ENCODE measurements around the gene CORO2B. TPM values are rescaled to one million over a fixed set of nuclear protein-coding genes. Genes with fewer than 3 reads are reported as not detected.
A peak's percentile ranks its signal among the peaks of the same experiment; 100 is the strongest.
"Not testable (repeated sequence)": the region's sequence is repeated elsewhere in the genome, so short reads cannot be mapped to it uniquely, and the experiment has no call there.

The CORO2B gene
- total RNA-seq, 1 donor from 2014 or later: 0.43 TPM

DNA sequence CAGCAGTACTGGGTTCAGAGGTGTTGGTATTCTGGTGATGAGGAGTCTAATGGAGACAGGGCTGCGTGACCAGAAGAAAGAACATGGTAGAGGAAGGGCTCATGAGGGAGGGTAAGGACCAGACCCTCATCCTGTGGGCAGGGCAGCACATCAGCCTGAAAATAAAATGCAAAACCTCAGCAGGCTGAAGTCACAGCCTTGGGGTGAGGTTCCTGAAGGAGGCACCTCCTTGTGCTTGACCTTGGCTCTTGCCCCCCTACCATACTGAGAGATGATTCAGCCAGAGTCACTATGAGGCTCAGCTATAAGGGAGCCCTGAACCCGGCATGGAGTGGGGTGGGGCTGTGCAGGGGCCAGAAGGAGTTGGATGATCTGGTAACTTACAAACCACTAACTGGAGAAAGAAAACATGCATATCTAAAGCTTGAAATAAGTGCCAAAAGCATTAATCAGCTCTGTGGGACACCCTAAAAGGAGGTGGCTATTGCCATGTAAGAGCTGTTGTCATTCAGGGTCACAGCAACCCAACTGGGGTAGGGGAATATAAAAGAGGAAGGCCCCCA, 60.2 kb downstream of the CORO2B start:
- Mint-ChIP-seq H3K4me3 (ENCODE audit: low read depth) (no peak overlapping the region), H3K36me3 (ENCODE audit: low read depth) (no peaks in the 10 kb centered on the region), H3K9me3 (no peaks in the 10 kb centered on the region), H3K27me3 (ENCODE audit: low read depth) (no peaks in the 10 kb centered on the region), H3K27ac (no peak overlapping the region), H3K4me1 (ENCODE audit: low read depth) (no peaks in the 10 kb centered on the region)
- no peak for DNase-seq (ENCODE audit: low spot score)
- intact Hi-C loops (cut with micrococcal nuclease): no loop called here

DNA sequence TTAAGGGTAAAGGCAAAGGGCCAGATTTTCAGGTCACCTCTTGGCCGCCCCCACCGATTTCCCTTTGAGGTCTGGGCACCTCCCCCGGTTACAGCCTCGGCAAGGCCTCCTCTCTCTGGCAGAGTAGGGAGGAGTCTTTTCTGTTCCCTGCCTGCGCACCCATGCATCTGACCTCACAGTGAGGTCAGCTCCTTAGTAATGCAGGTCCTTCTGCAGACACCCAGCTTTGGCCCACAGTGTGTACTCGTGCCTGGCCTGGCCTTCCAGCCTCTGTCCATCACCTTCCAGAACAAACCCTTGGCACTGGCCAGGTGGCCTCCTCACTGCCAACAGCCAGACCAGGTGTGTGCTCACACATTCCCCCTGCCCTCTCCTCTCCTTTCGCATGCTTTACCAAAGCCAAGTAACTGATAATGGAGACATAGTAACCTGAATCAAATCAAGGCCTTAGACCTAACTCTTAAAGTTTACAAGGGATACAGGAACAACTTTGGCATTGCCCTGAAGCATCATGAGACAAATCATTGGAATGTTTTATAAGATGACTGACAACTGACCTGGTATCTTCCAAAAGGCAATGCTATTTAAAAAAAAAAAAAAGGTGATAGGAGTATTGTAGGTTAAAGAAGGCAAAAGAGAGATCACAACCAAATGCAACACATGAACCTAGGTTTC, 61.3 kb downstream of the CORO2B start:
- no peak overlapping the region for H3K27ac Mint-ChIP-seq
- no peaks in the 10 kb centered on the region for H3K27me3 Mint-ChIP-seq (ENCODE audit: low read depth)
- no peaks in the 10 kb centered on the region for H3K9me3 Mint-ChIP-seq
- no peak overlapping the region for H3K4me3 Mint-ChIP-seq (ENCODE audit: low read depth)
- H3K36me3 Mint-ChIP-seq (ENCODE audit: low read depth): no peaks in the 10 kb centered on the region
- intact Hi-C loops (cut with micrococcal nuclease): no loop called here
- no peak for DNase-seq (ENCODE audit: low spot score)
- H3K4me1 Mint-ChIP-seq (ENCODE audit: low read depth): no peaks in the 10 kb centered on the region

DNA sequence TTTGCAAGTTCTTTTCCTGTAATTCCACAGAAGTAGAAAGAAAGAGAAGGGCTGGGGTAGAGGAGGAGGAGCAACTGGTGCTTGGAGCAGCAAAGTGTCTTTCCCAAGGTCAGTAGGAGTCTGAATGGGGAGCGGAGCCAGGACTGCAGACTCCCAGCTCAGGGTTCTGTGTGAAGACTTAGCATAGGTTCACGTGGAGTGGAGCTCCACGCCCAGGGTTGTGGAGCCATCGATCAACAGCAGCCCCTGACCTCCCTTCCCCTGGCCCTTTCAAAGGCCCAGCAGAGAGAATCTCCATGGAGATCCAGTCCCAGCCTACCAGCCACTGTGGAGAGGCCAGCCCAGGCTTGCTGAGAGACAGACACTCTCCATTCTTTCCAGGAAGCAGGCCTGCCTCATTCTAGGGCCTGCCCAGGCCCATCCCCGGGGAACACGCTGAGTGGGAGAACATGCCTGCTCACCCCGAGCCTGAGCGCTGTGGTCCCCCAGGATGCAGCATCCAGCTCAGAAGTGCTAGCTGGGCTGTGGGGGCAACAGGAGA, 62.1 kb downstream of the CORO2B start:
- no peak for DNase-seq (ENCODE audit: low spot score)
- Mint-ChIP-seq H3K36me3 (ENCODE audit: low read depth) (no peaks in the 10 kb centered on the region), H3K4me1 (ENCODE audit: low read depth) (no peaks in the 10 kb centered on the region), H3K4me3 (ENCODE audit: low read depth) (no peak overlapping the region), H3K27ac (no peak overlapping the region), H3K9me3 (no peaks in the 10 kb centered on the region), H3K27me3 (ENCODE audit: low read depth) (no peaks in the 10 kb centered on the region)
- intact Hi-C loops (cut with micrococcal nuclease): no loop called here

DNA sequence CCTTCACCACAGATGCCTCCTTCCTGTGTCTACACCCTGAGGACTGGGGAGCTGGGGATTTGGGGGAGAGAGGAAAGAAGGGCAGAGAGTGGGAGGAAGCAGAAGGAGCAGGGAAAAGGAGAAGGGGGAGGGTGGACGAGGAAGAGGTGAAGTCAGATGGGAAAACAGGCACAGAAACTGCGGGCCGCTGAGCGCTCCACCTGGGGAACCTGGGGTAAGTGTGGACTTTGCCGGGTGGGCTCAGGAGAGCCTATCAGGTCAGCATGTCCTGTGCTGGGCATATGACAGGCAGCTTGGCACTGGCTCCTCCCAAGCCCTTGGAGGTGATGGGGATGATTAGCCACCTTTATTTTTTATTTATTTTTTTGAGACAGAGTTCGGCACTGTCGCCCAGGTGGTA, 62.6 kb downstream of the CORO2B start:
- no peak overlapping the region for H3K27ac Mint-ChIP-seq
- H3K36me3 Mint-ChIP-seq (ENCODE audit: low read depth): no peaks in the 10 kb centered on the region
- no peaks in the 10 kb centered on the region for H3K27me3 Mint-ChIP-seq (ENCODE audit: low read depth)
- DNase-seq (ENCODE audit: low spot score): no peak
- H3K9me3 Mint-ChIP-seq: no peaks in the 10 kb centered on the region
- H3K4me1 Mint-ChIP-seq (ENCODE audit: low read depth): no peaks in the 10 kb centered on the region
- H3K4me3 Mint-ChIP-seq (ENCODE audit: low read depth): no peak overlapping the region
- intact Hi-C loops (cut with micrococcal nuclease): no loop called here

DNA sequence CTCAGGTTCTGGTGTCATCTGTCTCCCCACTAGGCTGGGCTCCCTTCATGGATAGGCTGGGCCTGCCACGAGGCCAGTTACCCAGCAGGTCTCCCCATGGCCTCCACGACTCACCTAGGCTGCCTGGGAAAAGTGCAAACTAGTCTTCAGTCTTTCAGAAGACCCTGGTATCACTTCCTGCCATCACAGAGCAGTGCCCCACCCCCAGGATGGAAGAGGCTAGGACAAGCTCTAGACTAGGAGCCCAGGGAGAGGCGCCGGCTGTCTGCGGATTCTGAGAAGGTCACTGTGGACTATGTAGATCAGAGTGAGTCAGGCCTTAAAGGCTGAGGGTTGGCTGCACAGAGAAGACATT, 63.7 kb downstream of the CORO2B start:
- intact Hi-C loops (cut with micrococcal nuclease): no loop called here
- no peaks in the 10 kb centered on the region for H3K27me3 Mint-ChIP-seq (ENCODE audit: low read depth)
- H3K36me3 Mint-ChIP-seq (ENCODE audit: low read depth): no peaks in the 10 kb centered on the region
- no peak overlapping the region for H3K27ac Mint-ChIP-seq
- no peak for DNase-seq (ENCODE audit: low spot score)
- no peak overlapping the region for H3K4me3 Mint-ChIP-seq (ENCODE audit: low read depth)
- no peaks in the 10 kb centered on the region for H3K9me3 Mint-ChIP-seq
- H3K4me1 Mint-ChIP-seq (ENCODE audit: low read depth): no peaks in the 10 kb centered on the region

DNA sequence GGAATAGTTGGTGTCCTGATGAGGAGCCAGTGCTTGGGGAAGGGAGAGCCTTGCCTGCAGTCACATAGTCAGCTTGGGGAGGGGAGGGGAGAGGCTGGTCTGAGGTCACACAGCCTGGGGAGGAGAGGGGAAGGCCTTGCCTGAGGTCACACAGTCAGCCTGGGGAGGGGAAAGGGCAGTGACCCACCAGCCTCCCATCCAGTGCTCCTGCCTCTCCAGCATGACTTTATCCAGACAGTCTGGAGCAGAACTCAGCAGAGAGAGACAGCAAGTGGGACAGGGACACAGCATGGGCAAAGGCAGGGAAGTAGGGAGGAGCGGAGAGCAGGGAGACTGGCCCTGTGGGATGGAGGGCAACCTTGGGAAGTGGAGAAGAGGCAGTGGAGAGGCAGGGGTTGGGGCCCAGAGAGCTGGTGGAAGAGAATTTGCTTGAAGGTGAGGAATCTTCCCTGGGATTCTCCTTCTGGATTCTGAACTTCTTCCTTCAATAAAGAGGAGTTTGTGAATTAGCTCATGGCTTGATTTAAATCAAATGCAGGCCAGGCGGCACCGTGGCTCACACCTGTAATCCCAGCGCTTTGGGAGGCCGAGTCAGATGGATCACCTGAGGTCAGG, 64.5 kb downstream of the CORO2B start:
- intact Hi-C loops (cut with micrococcal nuclease): no loop called here
- H3K4me3 Mint-ChIP-seq (ENCODE audit: low read depth): no peak overlapping the region
- H3K9me3 Mint-ChIP-seq: no peaks in the 10 kb centered on the region
- no peaks in the 10 kb centered on the region for H3K4me1 Mint-ChIP-seq (ENCODE audit: low read depth)
- H3K27me3 Mint-ChIP-seq (ENCODE audit: low read depth): no peaks in the 10 kb centered on the region
- no peak overlapping the region for H3K27ac Mint-ChIP-seq
- no peaks in the 10 kb centered on the region for H3K36me3 Mint-ChIP-seq (ENCODE audit: low read depth)
- DNase-seq (ENCODE audit: low spot score): no peak

DNA sequence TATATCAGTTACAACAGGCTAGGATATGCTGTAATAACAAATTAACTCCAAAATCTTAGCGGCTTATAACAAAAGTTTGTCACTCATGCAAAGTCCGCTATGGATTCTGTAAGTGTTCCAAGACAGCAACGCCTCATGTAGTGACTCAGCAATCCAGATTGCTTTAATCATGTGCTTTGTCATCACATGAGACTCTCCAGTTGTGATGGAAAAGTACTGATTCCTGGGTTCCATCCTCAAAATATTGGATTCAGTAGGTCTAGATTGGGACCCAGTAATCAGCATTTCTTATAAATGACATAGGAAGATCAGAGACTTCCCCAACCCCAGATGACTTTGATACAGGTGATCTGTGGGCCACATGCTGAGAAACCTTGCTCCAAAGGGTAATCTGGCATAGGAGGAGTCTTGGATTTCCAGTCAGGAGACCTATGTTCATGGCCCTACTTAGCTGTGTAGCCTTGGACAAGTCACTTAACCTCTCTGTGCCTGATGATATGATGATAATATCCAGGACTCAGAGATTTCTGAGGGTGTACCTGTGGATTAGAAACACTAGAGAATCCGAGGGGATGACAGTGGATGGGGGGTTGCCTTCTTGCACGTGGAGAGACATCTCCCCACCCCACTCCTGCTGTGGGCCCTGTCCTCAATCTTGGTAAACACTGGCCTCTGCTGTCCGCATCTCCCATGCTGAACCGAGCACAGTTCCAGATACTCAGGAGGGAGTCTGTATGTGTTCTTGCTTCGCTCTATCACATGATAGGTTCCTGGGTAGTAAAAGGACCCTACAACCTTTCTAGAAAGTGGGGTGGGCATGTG, 65.5 kb downstream of the CORO2B start:
- Mint-ChIP-seq H3K9me3 (no peaks in the 10 kb centered on the region), H3K27me3 (ENCODE audit: low read depth) (no peaks in the 10 kb centered on the region)
- intact Hi-C loops (cut with micrococcal nuclease): no loop called here

DNA sequence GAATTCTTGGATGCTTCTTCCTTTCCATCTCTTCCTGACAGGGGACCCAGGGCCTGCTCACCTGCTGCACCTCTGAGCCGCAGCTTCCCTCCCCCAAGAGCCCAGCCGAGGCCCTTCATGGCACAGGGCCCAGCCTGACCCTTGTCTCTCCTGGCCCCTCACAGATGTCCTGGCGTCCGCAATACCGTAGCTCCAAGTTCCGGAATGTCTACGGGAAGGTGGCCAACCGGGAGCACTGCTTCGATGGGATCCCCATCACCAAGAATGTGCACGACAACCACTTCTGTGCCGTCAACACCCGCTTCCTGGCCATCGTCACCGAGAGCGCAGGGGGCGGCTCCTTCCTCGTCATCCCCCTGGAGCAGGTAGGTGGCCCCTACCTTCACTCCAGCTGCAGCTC, 66.2 kb downstream of the CORO2B start:
- DNase-seq (ENCODE audit: low spot score): no peak
- intact Hi-C loops (cut with micrococcal nuclease): no loop called here
- Mint-ChIP-seq H3K27me3 (ENCODE audit: low read depth) (no peaks in the 10 kb centered on the region), H3K36me3 (ENCODE audit: low read depth) (no peaks in the 10 kb centered on the region), H3K27ac (no peak overlapping the region), H3K4me3 (ENCODE audit: low read depth) (no peak overlapping the region), H3K4me1 (ENCODE audit: low read depth) (no peaks in the 10 kb centered on the region), H3K9me3 (no peaks in the 10 kb centered on the region)

More for the DNA sequence above, 65.5 kb downstream of the CORO2B start:
- Mint-ChIP-seq H3K27ac (no peak overlapping the region), H3K4me3 (ENCODE audit: low read depth) (no peak overlapping the region), H3K4me1 (ENCODE audit: low read depth) (no peaks in the 10 kb centered on the region), H3K36me3 (ENCODE audit: low read depth) (no peaks in the 10 kb centered on the region)
- DNase-seq (ENCODE audit: low spot score): no peak

DNA sequence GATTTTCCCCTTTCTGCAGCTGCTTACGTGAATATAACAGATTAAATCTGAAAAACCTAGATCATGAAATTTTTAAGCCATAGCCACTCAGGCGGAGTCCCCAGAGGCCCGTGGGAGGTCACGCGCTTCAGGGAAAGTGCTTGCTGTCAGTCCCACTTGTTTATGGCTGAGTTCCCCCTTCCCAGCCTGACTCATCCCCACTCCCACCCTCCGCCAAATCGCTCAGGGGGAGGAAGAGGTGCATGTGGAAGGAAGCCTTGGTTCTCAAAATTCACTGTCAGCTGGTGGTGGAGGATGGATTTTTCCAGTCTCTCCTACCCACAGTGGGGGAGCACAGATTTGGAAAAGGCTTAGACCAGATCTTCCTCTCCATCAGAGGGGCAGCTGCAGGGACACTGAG, 67.4 kb downstream of the CORO2B start:
- no peak overlapping the region for H3K27ac Mint-ChIP-seq
- H3K4me3 Mint-ChIP-seq (ENCODE audit: low read depth): no peak overlapping the region
- intact Hi-C loops (cut with micrococcal nuclease): no loop called here
- no peak for DNase-seq (ENCODE audit: low spot score)
- H3K27me3 Mint-ChIP-seq (ENCODE audit: low read depth): no peaks in the 10 kb centered on the region
- H3K36me3 Mint-ChIP-seq (ENCODE audit: low read depth): no peaks in the 10 kb centered on the region
- H3K9me3 Mint-ChIP-seq: no peaks in the 10 kb centered on the region
- H3K4me1 Mint-ChIP-seq (ENCODE audit: low read depth): no peaks in the 10 kb centered on the region

DNA sequence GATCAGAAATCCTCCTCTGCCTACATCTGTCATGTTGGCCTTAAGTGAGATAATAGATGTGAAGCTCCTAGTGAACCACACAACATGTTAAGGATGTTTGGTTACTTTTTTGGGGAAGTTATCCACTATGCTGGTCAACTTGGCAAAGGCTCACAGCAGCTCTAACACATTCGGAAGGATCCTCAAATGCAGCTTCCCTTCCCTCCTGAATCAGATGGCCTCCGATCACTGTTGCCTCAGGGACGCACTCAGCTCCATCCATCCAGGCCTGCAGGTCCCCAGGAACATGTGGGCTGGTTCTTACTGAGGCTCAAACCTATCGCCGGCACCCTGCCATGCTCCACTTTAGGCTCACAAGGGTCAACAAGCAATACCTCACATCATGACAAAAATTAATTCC, 67.9 kb downstream of the CORO2B start:
- H3K27ac Mint-ChIP-seq: no peak overlapping the region
- no peak for DNase-seq (ENCODE audit: low spot score)
- no peak overlapping the region for H3K4me3 Mint-ChIP-seq (ENCODE audit: low read depth)
- H3K9me3 Mint-ChIP-seq: no peaks in the 10 kb centered on the region
- no peaks in the 10 kb centered on the region for H3K36me3 Mint-ChIP-seq (ENCODE audit: low read depth)
- H3K4me1 Mint-ChIP-seq (ENCODE audit: low read depth): no peaks in the 10 kb centered on the region
- intact Hi-C loops (cut with micrococcal nuclease): no loop called here
- H3K27me3 Mint-ChIP-seq (ENCODE audit: low read depth): peaks cover 2% of the 10 kb centered on the region

DNA sequence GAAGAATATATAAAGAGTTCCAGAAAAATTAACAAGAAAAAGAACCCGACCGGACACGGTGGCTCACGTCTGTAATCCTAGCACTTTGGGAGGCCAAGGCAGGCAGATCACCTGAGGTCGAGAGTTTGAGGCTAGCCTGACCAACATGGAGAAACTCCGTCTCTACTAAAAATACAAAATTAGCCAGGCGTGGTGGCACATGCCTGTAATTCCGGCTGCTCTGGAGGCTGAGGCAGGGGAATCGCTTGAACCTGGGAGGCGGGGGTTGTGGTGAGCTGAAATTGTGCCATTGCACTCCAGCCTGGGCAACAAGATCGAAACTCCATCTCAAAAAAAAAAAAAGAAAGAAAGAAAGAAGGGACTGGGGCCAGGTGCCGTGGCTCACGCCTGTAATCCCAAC, 68.6 kb downstream of the CORO2B start:
- H3K9me3 Mint-ChIP-seq; intact Hi-C loops (cut with micrococcal nuclease); H3K4me1 Mint-ChIP-seq (ENCODE audit: low read depth); DNase-seq (ENCODE audit: low spot score); H3K27me3 Mint-ChIP-seq (ENCODE audit: low read depth); H3K36me3 Mint-ChIP-seq (ENCODE audit: low read depth); H3K27ac Mint-ChIP-seq; H3K4me3 Mint-ChIP-seq (ENCODE audit: low read depth): not testable (repeated sequence)

DNA sequence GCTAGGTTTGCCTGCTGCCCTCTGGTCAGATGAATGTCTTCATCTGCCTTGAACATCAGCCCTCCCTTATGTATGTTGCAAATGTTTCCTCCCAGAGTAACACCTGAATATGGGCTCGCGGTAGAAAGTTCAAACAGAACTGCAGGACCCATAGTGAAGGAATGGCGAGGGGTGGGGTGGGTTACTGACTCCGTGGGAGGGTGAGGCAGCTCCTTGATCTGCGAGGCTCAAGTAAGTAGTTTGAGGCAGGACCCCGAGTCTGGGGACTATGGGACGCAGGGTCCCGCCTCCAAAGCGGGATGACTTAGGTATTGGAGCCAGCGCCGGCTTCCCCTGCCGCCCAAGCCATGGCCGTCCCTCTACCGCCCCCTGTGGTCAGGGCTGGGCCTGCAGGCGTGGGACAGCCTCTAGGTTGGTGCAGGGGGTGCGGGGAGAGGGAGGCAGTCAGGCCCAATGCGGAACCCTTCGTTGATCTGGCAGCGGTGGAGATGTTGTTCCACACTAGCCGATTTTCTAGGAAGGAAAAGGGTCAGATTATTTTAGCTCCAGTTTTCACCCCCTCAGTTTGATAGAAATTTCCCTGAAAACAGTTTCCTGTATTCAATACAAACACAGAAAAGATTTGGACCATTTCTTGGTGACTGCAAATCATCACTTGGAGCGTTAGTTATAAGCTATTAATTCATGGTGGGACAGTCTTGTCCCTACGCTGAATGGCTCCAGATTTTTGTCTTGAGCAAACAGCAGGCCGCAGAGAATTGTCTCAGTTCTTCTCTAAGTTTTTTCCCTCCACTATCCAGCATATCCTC, 72.3 kb downstream of the CORO2B start:
- Mint-ChIP-seq H3K9me3 (no peaks in the 10 kb centered on the region), H3K4me1 (ENCODE audit: low read depth) (no peaks in the 10 kb centered on the region), H3K36me3 (ENCODE audit: low read depth) (no peaks in the 10 kb centered on the region), H3K4me3 (ENCODE audit: low read depth) (no peak overlapping the region), H3K27ac (no peak overlapping the region), H3K27me3 (ENCODE audit: low read depth) (peaks cover 2% of the 10 kb centered on the region)
- DNase-seq (ENCODE audit: low spot score): peak; percentile 22
- intact Hi-C loops (cut with micrococcal nuclease): loop anchor here (5.0 kb wide), 1 partner anchor 94 kb away; no protein-coding TSS in a partner anchor
